ENCODE data around the gene ABCF1.

The ABCF1 gene

GRCh38 chr6:30599625-30600324 lies 28.5 kb downstream of the ABCF1 start:
- DNase-seq (ENCODE audit: low read depth in 1 of 2, low spot score in 1 of 2): no peak

- DNase-seq (ENCODE audit: low read depth in 1 of 2, low spot score in 1 of 2): no peak
Measured at GRCh38 chr6:30600451-30600961, 29.3 kb downstream of the ABCF1 start.

GRCh38 chr6:30601436-30601814 lies 30.2 kb downstream of the ABCF1 start:
- no peak for DNase-seq (ENCODE audit: low read depth in 1 of 2, low spot score in 1 of 2)

GRCh38 chr6:30601815-30602641 lies 30.8 kb downstream of the ABCF1 start:
- no peak for DNase-seq (ENCODE audit: low read depth in 1 of 2, low spot score in 1 of 2)

- no peak for DNase-seq (ENCODE audit: low read depth in 1 of 2, low spot score in 1 of 2)
Measured at GRCh38 chr6:30603961-30604360, 32.7 kb downstream of the ABCF1 start.

GRCh38 chr6:30610065-30610464 lies 38.8 kb downstream of the ABCF1 start:
- DNase-seq (ENCODE audit: low read depth in 1 of 2, low spot score in 1 of 2): no peak

- DNase-seq (ENCODE audit: low read depth in 1 of 2, low spot score in 1 of 2): no peak
Measured at GRCh38 chr6:30611150-30611855, 40.1 kb downstream of the ABCF1 start.

- no peak for DNase-seq (ENCODE audit: low read depth in 1 of 2, low spot score in 1 of 2)
Measured at GRCh38 chr6:30611856-30612194, 40.6 kb downstream of the ABCF1 start.

- no peak for DNase-seq (ENCODE audit: low read depth in 1 of 2, low spot score in 1 of 2)
Measured at GRCh38 chr6:30612213-30612612, 41.0 kb downstream of the ABCF1 start.

- no peak for DNase-seq (ENCODE audit: low read depth in 1 of 2, low spot score in 1 of 2)
Measured at GRCh38 chr6:30612687-30613248, 41.5 kb downstream of the ABCF1 start.

GRCh38 chr6:30613251-30614043 lies 42.2 kb downstream of the ABCF1 start:
- no peak for DNase-seq (ENCODE audit: low read depth in 1 of 2, low spot score in 1 of 2)

GRCh38 chr6:30614044-30614842 lies 43.0 kb downstream of the ABCF1 start:
- DNase-seq (ENCODE audit: low read depth in 1 of 2, low spot score in 1 of 2): no peak

- peak; percentile 34 to 74 for DNase-seq (ENCODE audit: low read depth in 1 of 2, low spot score in 1 of 2)
Measured at GRCh38 chr6:30614843-30615218, 43.6 kb downstream of the ABCF1 start.

- no peak for DNase-seq (ENCODE audit: low read depth in 1 of 2, low spot score in 1 of 2)
Measured at GRCh38 chr6:30615219-30615957, 44.1 kb downstream of the ABCF1 start.

- no peak for DNase-seq (ENCODE audit: low read depth in 1 of 2, low spot score in 1 of 2)
Measured at GRCh38 chr6:30615958-30616810, 44.9 kb downstream of the ABCF1 start.

- peak; percentile 90 to 97 for DNase-seq (ENCODE audit: low read depth in 1 of 2, low spot score in 1 of 2)
Measured at GRCh38 chr6:30616811-30617564, 45.7 kb downstream of the ABCF1 start, which contains the start of gene PPP1R10. PPP1R10 (minus strand) TSS chr6:30617243; CDS start chr6:30609944, 7,299 bp downstream.

GRCh38 chr6:30617565-30618269 lies 46.5 kb downstream of the ABCF1 start, which contains the start of gene MRPS18B:
MRPS18B (plus strand) TSS chr6:30617840; CDS start chr6:30617866, 26 bp downstream.
- peak; percentile 88 to 95 for DNase-seq (ENCODE audit: low read depth in 1 of 2, low spot score in 1 of 2)
